ENCODE data around the gene ENDOG. TPM values are rescaled to one million over a fixed set of nuclear protein-coding genes. Genes with fewer than 3 reads are reported as not detected.

Gene ENDOG
- total RNA-seq, 1 experiment from 2014 or later = 25.8 TPM

GRCh38 chr9:128818839-128819715, 777 bp downstream of the ENDOG start (continued):
- TF ChIP-seq FOXP4 (CRISPR knock-in tag; IDR thresholded peaks at IDR 0.05) (peak; percentile 44), NFE2L1 (CRISPR knock-in tag; IDR thresholded peaks at IDR 0.05) (peak; percentile 78; the same call in 1 of the 2 replicates), ZBTB43 (CRISPR knock-in tag; IDR thresholded peaks at IDR 0.05) (peak; percentile 50; the same call in 1 of the 2 replicates), ZNF317 (CRISPR knock-in tag; IDR thresholded peaks at IDR 0.05; ENCODE audit: borderline replicate concordance, low read depth) (peak; percentile 55; the same call in 1 of the 2 replicates), RELA (CRISPR knock-in tag; IDR thresholded peaks at IDR 0.05; ENCODE audit: borderline replicate concordance) (peak; percentile 86), ZNF396 (CRISPR knock-in tag; IDR thresholded peaks at IDR 0.05; ENCODE audit: borderline replicate concordance) (no peak), CREM (CRISPR knock-in tag; IDR thresholded peaks at IDR 0.05) (no peak), ZNF671 (CRISPR knock-in tag; IDR thresholded peaks at IDR 0.05) (no peak), SMAD4 (CRISPR knock-in tag; IDR thresholded peaks at IDR 0.05) (no peak), ZBTB21 (CRISPR knock-in tag; IDR thresholded peaks at IDR 0.05; ENCODE audit: borderline replicate concordance) (no peak), E2F5 (CRISPR knock-in tag; IDR thresholded peaks at IDR 0.05) (0 out of 2 replicates have a peak, but pooled peaks have one; percentile 72), ZNF138 (CRISPR knock-in tag; conservative IDR thresholded peaks at IDR 0.05) (no peak), PREB (CRISPR knock-in tag; IDR thresholded peaks at IDR 0.05; ENCODE audit: borderline replicate concordance) (no peak), ZNF416 (CRISPR knock-in tag; IDR thresholded peaks at IDR 0.05) (no peak)

GRCh38 chr9:128819716-128820664, 1.7 kb downstream of the ENDOG start:
- peaks cover 3% of the 10 kb centered on the region for H3K4me1 Mint-ChIP-seq
- no peaks in the 10 kb centered on the region for H3K27me3 Mint-ChIP-seq (ENCODE audit: low read depth)
- no peak overlapping the region for H3K27ac Mint-ChIP-seq
- no peaks in the 10 kb centered on the region for H3K9me3 Mint-ChIP-seq
- DNase-seq (ENCODE audit: low spot score) (no peak), ATAC-seq (no peak)
- peak overlapping the region; percentile 71 for H3K4me3 Mint-ChIP-seq
- POLR2A ChIA-PET = interaction anchor here (0.6 to 2.8 kb wide), 2 partner anchors 8 to 101 kb away, joined by 4 to 26 read pairs; partner anchors contain the start of gene SPOUT1
- CTCF ChIA-PET = interaction anchor here (1.0 to 3.3 kb wide), 6 partner anchors 10 to 208 kb away, joined by 3 to 40 read pairs (median 16); partner anchors contain the start of genes SH3GLB2 and SPOUT1
- peaks cover 23% of the 10 kb centered on the region for H3K36me3 Mint-ChIP-seq
- TF ChIP-seq ZNF396 (CRISPR knock-in tag; IDR thresholded peaks at IDR 0.05; ENCODE audit: borderline replicate concordance) (no peak), FOXP4 (CRISPR knock-in tag; IDR thresholded peaks at IDR 0.05) (no peak), ZNF532 (CRISPR knock-in tag; IDR thresholded peaks at IDR 0.05; ENCODE audit: borderline replicate concordance) (no peak), SOX15 (CRISPR knock-in tag; IDR thresholded peaks at IDR 0.05) (no peak), STAT6 (CRISPR knock-in tag; conservative IDR thresholded peaks at IDR 0.05; ENCODE audit: low read depth) (no peak)

Data from WTC11 (cell line).